Measurements from ENCODE around the gene GET4.

The GET4 gene

DNA sequence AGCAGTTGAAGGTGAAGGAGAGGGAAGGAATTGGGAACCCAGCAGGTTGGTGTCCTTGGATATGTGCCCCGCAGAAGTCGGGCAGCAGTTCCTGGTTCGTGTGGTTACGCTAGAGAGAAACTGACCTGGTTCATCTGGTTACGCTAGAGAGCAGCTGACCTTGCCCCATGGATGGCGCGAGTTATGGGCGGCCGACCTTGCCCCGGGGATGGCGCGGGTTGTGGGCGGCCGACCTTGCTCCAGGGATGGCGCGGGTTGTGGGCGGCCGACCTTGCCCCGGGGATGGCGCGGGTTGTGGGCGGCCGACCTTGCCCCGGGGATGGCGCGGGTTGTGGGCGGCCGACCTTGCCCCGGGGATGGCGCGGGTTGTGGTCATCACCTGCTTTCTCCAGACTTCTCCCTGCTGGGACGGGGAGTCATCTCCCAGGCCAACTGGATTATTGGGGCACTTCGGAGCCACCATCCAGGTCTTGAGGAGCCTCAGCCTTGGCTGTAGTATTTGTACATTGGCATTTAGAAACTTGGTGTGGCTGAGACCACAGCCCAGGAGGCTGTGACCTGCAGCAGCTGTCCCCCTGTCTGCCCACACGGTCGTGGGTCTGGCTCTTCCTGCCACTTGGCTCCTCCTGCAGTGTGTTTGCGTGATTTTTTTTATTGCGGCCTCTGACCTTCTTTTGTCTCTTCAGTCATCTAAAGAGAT lies 6.1 kb downstream of the GET4 start:
- TF ChIP-seq, protein P1, sequence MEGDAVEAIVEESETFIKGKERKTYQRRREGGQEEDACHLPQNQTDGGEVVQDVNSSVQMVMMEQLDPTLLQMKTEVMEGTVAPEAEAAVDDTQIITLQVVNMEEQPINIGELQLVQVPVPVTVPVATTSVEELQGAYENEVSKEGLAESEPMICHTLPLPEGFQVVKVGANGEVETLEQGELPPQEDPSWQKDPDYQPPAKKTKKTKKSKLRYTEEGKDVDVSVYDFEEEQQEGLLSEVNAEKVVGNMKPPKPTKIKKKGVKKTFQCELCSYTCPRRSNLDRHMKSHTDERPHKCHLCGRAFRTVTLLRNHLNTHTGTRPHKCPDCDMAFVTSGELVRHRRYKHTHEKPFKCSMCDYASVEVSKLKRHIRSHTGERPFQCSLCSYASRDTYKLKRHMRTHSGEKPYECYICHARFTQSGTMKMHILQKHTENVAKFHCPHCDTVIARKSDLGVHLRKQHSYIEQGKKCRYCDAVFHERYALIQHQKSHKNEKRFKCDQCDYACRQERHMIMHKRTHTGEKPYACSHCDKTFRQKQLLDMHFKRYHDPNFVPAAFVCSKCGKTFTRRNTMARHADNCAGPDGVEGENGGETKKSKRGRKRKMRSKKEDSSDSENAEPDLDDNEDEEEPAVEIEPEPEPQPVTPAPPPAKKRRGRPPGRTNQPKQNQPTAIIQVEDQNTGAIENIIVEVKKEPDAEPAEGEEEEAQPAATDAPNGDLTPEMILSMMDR (IDR thresholded peaks at IDR 0.05; ENCODE audit: low read length, missing control alignments) = no peak
- H3K4me3 ChIP-seq (replicated peaks; ENCODE audit: low read depth, low read length) = no peak overlapping the region
- DNase-seq (ENCODE audit: low read depth) = no peak

DNA sequence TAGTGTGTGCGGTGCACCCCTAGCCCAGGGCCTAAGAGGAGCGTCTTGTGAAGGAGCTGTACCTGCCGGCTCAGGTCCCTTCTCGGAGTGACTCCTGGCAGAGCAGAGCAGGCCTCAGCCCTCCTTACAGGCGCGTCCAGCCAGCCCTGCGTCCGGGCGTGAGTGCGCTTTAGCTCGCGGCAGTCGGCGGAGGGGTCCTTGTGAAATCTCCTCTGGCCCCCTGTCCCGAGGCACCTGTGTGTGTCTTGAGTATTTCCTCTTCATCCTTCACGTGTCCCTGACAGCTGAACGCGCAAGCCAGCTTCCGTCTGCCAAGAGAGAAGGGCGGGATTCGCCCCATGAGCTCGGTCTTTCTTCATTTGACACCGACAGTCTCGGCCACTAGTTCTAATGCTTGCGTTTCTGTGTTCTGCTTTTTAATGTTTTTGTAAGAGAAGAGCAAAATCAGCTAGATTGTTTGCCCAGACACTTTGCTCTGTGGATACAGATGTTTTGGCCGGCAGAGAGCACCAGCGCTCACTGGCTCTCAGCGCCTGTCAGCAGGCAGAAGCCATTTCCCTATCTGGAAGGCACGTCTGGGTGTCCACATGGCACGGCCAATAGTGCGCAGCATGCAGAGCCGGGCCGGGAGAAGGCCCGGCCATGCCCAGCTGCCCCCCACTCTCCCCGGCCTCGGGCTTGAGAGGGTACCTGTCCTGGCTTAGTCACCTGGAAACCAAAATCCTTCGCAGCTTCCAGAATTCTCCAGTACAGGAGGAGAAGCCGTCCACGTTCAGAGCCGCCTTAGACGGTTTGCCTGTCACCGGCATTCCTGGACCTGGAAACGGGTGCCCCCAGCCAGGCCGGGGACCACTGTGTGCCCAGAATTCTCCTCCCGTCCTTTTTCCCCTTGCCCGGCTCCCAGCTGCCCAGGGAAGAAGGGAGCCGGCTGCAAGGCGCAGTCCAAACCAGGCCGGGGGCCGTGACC lies 7.0 kb downstream of the GET4 start:
- DNase-seq (ENCODE audit: low read depth) = no peak

DNA sequence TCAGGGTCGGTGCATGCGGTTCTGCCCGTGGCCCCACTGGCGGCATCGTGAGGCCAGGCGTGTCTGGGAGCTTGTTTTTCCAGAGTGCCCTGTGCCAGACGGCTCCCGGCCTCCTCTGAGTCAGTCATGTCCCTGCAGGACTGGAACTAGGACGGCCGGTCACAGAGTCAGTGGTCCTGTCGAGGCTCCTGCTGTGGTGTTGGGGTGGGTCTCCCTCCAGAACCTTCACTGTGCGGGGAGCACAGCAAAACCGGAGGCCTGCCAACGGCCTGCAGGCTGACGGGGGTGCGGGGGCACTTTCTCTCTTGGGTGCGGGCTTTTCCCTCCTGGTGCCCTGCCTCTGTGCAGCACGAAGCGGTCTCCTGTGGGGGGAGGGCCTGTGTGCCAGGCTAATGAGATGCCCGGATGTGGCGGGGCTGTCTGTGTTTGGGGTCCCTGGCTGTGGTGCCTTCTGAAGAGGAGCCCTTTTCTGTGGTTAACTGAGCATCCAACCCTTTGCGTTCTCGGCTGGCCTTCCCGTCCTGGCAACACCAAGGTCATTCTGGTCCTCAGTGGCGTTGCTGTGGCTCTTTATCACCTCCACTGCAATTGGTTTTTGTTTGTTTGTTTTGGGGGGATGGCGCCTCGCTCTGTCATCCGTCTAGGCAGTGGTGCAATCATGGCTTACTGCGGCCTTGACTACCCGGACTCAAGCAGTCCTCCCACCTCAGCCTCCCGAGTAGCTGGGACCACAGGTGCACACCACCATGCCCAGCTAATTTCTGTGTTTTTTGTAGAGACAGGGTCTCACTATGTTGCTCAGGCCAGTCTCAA lies 8.0 kb downstream of the GET4 start:
- no peak for DNase-seq (ENCODE audit: low read depth)
- TF ChIP-seq, protein P1 (IDR thresholded peaks at IDR 0.05; ENCODE audit: low read length, missing control alignments) = no peak
- H3K4me3 ChIP-seq (replicated peaks; ENCODE audit: low read depth, low read length) = no peak overlapping the region

More for the DNA sequence above, 7.0 kb downstream of the GET4 start:
- no peak overlapping the region for H3K4me3 ChIP-seq (replicated peaks; ENCODE audit: low read depth, low read length)
- TF ChIP-seq, protein P1 (IDR thresholded peaks at IDR 0.05; ENCODE audit: low read length, missing control alignments) = no peak

DNA sequence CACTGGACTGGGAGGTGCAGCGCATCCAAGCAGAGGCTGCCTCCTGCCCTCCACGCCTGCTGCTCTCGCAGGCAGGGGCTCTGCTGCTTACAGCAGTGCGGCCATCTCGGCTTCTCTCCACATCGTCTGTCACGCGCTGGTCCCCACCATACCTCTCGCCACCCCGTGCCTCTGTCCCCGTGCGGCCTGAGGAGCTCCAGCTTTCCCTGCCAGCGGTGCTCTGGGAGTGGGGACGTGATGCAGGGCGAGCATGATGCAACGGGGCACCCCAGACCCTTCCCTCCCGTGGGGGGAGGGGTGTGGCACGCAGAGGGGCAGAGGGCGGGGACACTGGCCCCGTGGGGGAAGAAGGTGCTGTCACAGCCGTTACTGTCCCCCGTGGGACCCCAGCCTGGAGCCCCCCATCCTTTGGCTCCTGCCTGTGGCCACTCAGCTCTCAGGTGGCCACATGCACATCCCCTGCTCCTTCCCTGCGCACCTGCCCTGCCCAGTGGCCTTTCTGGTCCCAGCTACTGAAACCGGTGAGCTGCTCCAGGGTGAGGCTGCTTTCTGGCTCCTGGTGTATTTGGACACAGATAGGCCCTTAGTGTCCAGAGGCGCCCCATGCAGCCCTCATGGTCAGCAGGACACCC lies 9.0 kb downstream of the GET4 start:
- DNase-seq (ENCODE audit: low read depth) = no peak
- no peak overlapping the region for H3K4me3 ChIP-seq (replicated peaks; ENCODE audit: low read depth, low read length)
- TF ChIP-seq, protein P1 (IDR thresholded peaks at IDR 0.05; ENCODE audit: low read length, missing control alignments) = no peak

DNA sequence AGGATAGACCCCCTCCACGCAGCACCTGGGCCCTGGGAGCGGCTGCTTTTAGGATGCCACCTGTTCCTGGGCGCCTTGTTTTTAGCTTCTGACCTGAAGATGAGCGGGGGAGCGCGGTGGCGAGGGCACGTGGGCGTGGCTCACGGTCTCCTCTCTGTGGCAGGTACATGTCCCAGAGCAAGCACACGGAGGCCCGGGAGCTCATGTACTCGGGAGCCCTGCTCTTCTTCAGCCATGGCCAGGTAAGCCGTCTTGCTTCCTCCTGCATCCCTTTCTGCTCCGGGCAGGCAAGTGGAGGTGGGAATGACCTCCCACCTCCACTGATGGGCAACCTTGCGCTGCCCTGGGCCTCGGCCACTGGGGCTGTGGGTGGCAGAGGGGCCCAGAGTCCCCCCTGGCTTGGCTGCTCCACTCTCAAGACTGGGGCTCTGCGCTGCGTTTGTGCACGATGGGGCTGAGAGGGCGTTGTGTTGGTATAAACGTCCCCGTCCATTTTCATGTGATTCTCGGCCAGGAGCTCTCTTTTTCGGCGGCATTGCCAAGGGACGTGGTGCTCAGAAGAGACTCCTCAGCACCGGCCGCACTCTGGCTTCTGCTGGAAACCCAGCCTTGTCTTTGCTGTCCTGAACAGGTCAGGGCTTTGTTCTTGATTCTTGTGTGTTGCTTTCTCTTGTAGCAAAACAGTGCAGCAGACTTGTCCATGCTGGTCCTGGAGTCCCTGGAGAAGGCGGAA lies 9.7 kb downstream of the GET4 start:
- no peak for DNase-seq (ENCODE audit: low read depth)
- TF ChIP-seq, protein P1 (IDR thresholded peaks at IDR 0.05; ENCODE audit: low read length, missing control alignments) = no peak
- no peak overlapping the region for H3K4me3 ChIP-seq (replicated peaks; ENCODE audit: low read depth, low read length)

Data from fibroblast of pulmonary artery (primary cell).